Naive thymus-derived CD4-positive, alpha-beta T cell (primary cell): Measurements from ENCODE around the gene WWOX. TPM values are rescaled to one million over a fixed set of nuclear protein-coding genes. Genes with fewer than 3 reads are reported as not detected.
A peak's percentile ranks its signal among the peaks of the same experiment; 100 is the strongest.

Experiments
- ATAC-seq: fragments of 150-1000 bp; cut with Tn5 transposase; 2 replicates; pipeline ENCODE4 v1.10.0; 2021; ENCODE audit warnings: mild to moderate bottlenecking, moderate library complexity
- CTCF ChIA-PET: fragments of 350-600 bp; sonication (Branson Sonifier 250); formaldehyde crosslinking; loops from one replicate; lab custom pipeline; 2021; ENCODE audit warnings: antibody characterized with exemption; lab: Charles Lee
- POLR2A ChIA-PET: fragments of 350-600 bp; sonication (Branson Sonifier 250); formaldehyde crosslinking; loops from one replicate; lab custom pipeline; 2021; ENCODE audit warnings: antibody characterized with exemption, inconsistent platforms; lab: Charles Lee
- DNase-seq, 9 donors: peaks; one replicate each; pipeline versions ENCODE4 v3.0.0 to v3.0.0-alpha.2; 2020 to 2022; ENCODE audit warnings: mixed read lengths in 1 of 9
- H3K27ac ChIP-seq: one replicate; pipeline ENCODE4 v1.7.0; 2013; ENCODE audit warnings: mild to moderate bottlenecking, low read depth, low read length, moderate library complexity
- H3K27me3 ChIP-seq, 2 donors: one replicate each; pipeline ENCODE4 v1.7.0; 2013; ENCODE audit warnings: low read length in 2 of 2, mild to moderate bottlenecking in 2 of 2, moderate library complexity in 2 of 2; ENCODE audit not compliant: control insufficient read depth in 2 of 2, insufficient read depth in 2 of 2
- H3K36me3 ChIP-seq, 3 experiments: 1 replicate in 2 of 3; 2 replicates in 1 of 3; pipeline ENCODE4 v1.7.0; 2013; ENCODE audit warnings: low read length in 3 of 3, mild to moderate bottlenecking in 3 of 3, moderate library complexity in 1 of 3; ENCODE audit not compliant: insufficient read depth in 3 of 3, control insufficient read depth in 2 of 3
- H3K4me1 ChIP-seq, 2 donors: one replicate each; pipeline ENCODE4 v1.7.0; 2013; ENCODE audit warnings: low read length in 2 of 2, mild to moderate bottlenecking in 2 of 2, moderate library complexity in 1 of 2; ENCODE audit not compliant: control insufficient read depth in 2 of 2, insufficient read depth in 2 of 2
- H3K4me3 ChIP-seq: 2 replicates; pipeline ENCODE4 v1.7.0; 2013; ENCODE audit warnings: mild to moderate bottlenecking, low read length
- H3K9me3 ChIP-seq, 3 experiments: 1 replicate in 2 of 3; 2 replicates in 1 of 3; pipeline ENCODE4 v1.7.0; 2013; ENCODE audit warnings: low read length in 3 of 3; ENCODE audit not compliant: control insufficient read depth in 2 of 3
- H3K27ac Mint-ChIP-seq, 9 donors: one replicate each; pipeline ENCODE4 v1.8.0; 2020 to 2022; ENCODE audit warnings: mixed read lengths in 9 of 9, mild to moderate bottlenecking in 8 of 9, moderate library complexity in 5 of 9, inconsistent platforms in 2 of 9
- H3K27me3 Mint-ChIP-seq, 5 donors: one replicate each; pipeline ENCODE4 v1.8.0; 2021 to 2022; ENCODE audit warnings: mixed read lengths in 5 of 5, mild to moderate bottlenecking in 1 of 5
- H3K36me3 Mint-ChIP-seq, 5 donors: one replicate each; pipeline ENCODE4 v1.8.0; 2020 to 2022; ENCODE audit warnings: mixed read lengths in 5 of 5, mild to moderate bottlenecking in 3 of 5, inconsistent platforms in 1 of 5
- H3K4me1 Mint-ChIP-seq, 7 donors: one replicate each; pipeline ENCODE4 v1.8.0; 2020 to 2022; ENCODE audit warnings: mixed read lengths in 7 of 7, mild to moderate bottlenecking in 3 of 7, inconsistent platforms in 1 of 7
- H3K4me3 Mint-ChIP-seq, 10 donors: one replicate each; pipeline ENCODE4 v1.8.0; 2020 to 2022; ENCODE audit warnings: mild to moderate bottlenecking in 10 of 10, mixed read lengths in 10 of 10, moderate library complexity in 6 of 10, inconsistent platforms in 2 of 10
- H3K9me3 Mint-ChIP-seq, 11 donors: one replicate each; pipeline ENCODE4 v1.8.0; 2020 to 2022; ENCODE audit warnings: mixed read lengths in 11 of 11, mild to moderate bottlenecking in 4 of 11, inconsistent platforms in 1 of 11, moderate library complexity in 1 of 11
- intact Hi-C, 2 donors: fragments of 100-400 bp; cut with micrococcal nuclease; formaldehyde crosslinking; loops; one replicate each; pipeline ENCODE4 v1.15.1; 2023
- polyA plus RNA-seq, 2 donors: library from polyadenylated mRNA; unstranded; fragments of 300-500 nt; fragmentation: Illumina TruSeq; gene quantifications; one replicate each; pipeline ENCODE4 v1.2.3, GENCODE V29; 2021
- total RNA-seq, 6 experiments: library from RNA in 5 of 6; stranded (reverse) in 5 of 6; gene quantifications; 1 replicate in 5 of 6; 2 replicates in 1 of 6; pipeline ENCODE4 v1.2.3 and lab custom pipeline; 2021 to 2026

WWOX gene
- total and polyA plus RNA-seq, 7 experiments from 2014 or later = 13.8 to 31.1 (median 20.8) TPM

- DNase-seq (no peak), ATAC-seq (no peak)
- Mint-ChIP-seq H3K9me3 (peaks cover 0 to 39% (median 13%) of the 10 kb centered on the region in 11 donors), H3K4me1 (peaks cover 0 to 1% (median 0%) of the 10 kb centered on the region in 7 donors), H3K36me3 (peaks cover 5 to 39% (median 10%) of the 10 kb centered on the region in 5 donors), H3K27ac (no peak overlapping the region), H3K27me3 (no peaks in the 10 kb centered on the region), H3K4me3 (no peak overlapping the region)
- POLR2A ChIA-PET = no interaction called here
- no peaks in the 10 kb centered on the region for H3K4me1 ChIP-seq
- H3K9me3 ChIP-seq = peaks cover 0 to 8% (median 0%) of the 10 kb centered on the region in 3 experiments
- no peaks in the 10 kb centered on the region for H3K27me3 ChIP-seq
- intact Hi-C loops = loop anchor here in 1 of 2 donors (10.0 kb wide), 1 partner anchor 696 kb away; the partner anchor contains the start of gene MAF
- no peaks in the 10 kb centered on the region for H3K36me3 ChIP-seq
- H3K4me3 ChIP-seq = no peak overlapping the region
- CTCF ChIA-PET = no interaction called here
- no peak overlapping the region for H3K27ac ChIP-seq
These were observed 809.8 kb downstream of the WWOX start for GRCh38 chr16:78909226-78909625.

- no peak overlapping the region for H3K27ac Mint-ChIP-seq
- H3K4me1 ChIP-seq = no peaks in the 10 kb centered on the region
- no peak overlapping the region for H3K4me3 ChIP-seq
- DNase-seq = no peak
- H3K4me3 Mint-ChIP-seq = no peak overlapping the region
- H3K36me3 Mint-ChIP-seq = peaks cover 3 to 25% (median 10%) of the 10 kb centered on the region in 5 donors
- H3K9me3 ChIP-seq = no peaks in the 10 kb centered on the region
- intact Hi-C loops = no loop called here
- ChIA-PET POLR2A (interaction anchor here (0.6 kb wide), 1 partner anchor 217 kb away, joined by 3 read pairs; no protein-coding TSS in a partner anchor), CTCF (no interaction called here)
- no peaks in the 10 kb centered on the region for H3K27me3 Mint-ChIP-seq
- peaks cover 0 to 59% (median 22%) of the 10 kb centered on the region in 11 donors for H3K9me3 Mint-ChIP-seq
- ATAC-seq = no peak
- no peaks in the 10 kb centered on the region for H3K36me3 ChIP-seq
- peaks cover 1 to 11% (median 8%) of the 10 kb centered on the region in 7 donors for H3K4me1 Mint-ChIP-seq
- no peaks in the 10 kb centered on the region for H3K27me3 ChIP-seq
- no peak overlapping the region for H3K27ac ChIP-seq
These were observed 816.4 kb downstream of the WWOX start for GRCh38 chr16:78915811-78916345.

GRCh38 chr16:78916928-78917545 is 817.6 kb downstream of the WWOX start:
- ChIA-PET CTCF (no interaction called here), POLR2A (no interaction called here)
- H3K9me3 Mint-ChIP-seq = peaks cover 5 to 64% (median 27%) of the 10 kb centered on the region in 11 donors
- Histone ChIP-seq H3K4me3 (no peak overlapping the region), H3K9me3 (peaks cover 0 to 11% (median 0%) of the 10 kb centered on the region in 3 experiments), H3K4me1 (no peaks in the 10 kb centered on the region), H3K27me3 (no peaks in the 10 kb centered on the region), H3K36me3 (no peaks in the 10 kb centered on the region), H3K27ac (no peak overlapping the region)
- H3K27ac Mint-ChIP-seq = no peak overlapping the region
- ATAC-seq (no peak), DNase-seq (no peak)
- H3K4me1 Mint-ChIP-seq = peaks cover 1 to 11% (median 8%) of the 10 kb centered on the region in 7 donors
- no peaks in the 10 kb centered on the region for H3K27me3 Mint-ChIP-seq
- intact Hi-C loops = no loop called here
- peaks cover 4 to 27% (median 12%) of the 10 kb centered on the region in 5 donors for H3K36me3 Mint-ChIP-seq
- H3K4me3 Mint-ChIP-seq = no peak overlapping the region

GRCh38 chr16:78918805-78919305 is 819.4 kb downstream of the WWOX start:
- Mint-ChIP-seq H3K4me3 (peak overlapping the region in 1 of 10 donors; percentile 8), H3K27ac (peak overlapping the region in 1 of 9 donors; percentile 46), H3K9me3 (peaks cover 6 to 71% (median 27%) of the 10 kb centered on the region in 11 donors), H3K4me1 (peaks cover 1 to 11% (median 8%) of the 10 kb centered on the region in 7 donors), H3K27me3 (no peaks in the 10 kb centered on the region), H3K36me3 (peaks cover 9 to 34% (median 15%) of the 10 kb centered on the region in 5 donors)
- no peak for DNase-seq
- Histone ChIP-seq H3K9me3 (peaks cover 0 to 11% (median 0%) of the 10 kb centered on the region in 3 experiments), H3K4me3 (no peak overlapping the region), H3K36me3 (no peaks in the 10 kb centered on the region), H3K27me3 (no peaks in the 10 kb centered on the region), H3K4me1 (no peaks in the 10 kb centered on the region), H3K27ac (no peak overlapping the region)
- intact Hi-C loops = no loop called here
- ChIA-PET POLR2A (no interaction called here), CTCF (interaction anchor here (1.1 kb wide), 1 partner anchor 683 kb away, joined by 8 read pairs; no protein-coding TSS in a partner anchor)
- ATAC-seq = no peak

- Mint-ChIP-seq H3K4me1 (peaks cover 0 to 13% (median 8%) of the 10 kb centered on the region in 7 donors), H3K9me3 (peaks cover 6 to 73% (median 25%) of the 10 kb centered on the region in 11 donors), H3K27ac (no peak overlapping the region), H3K4me3 (no peak overlapping the region), H3K27me3 (no peaks in the 10 kb centered on the region), H3K36me3 (peaks cover 9 to 28% (median 15%) of the 10 kb centered on the region in 5 donors)
- Histone ChIP-seq H3K4me1 (no peaks in the 10 kb centered on the region), H3K27me3 (no peaks in the 10 kb centered on the region), H3K4me3 (no peak overlapping the region), H3K9me3 (peaks cover 0 to 11% (median 0%) of the 10 kb centered on the region in 3 experiments), H3K27ac (no peak overlapping the region), H3K36me3 (no peaks in the 10 kb centered on the region)
- intact Hi-C loops = no loop called here
- ChIA-PET CTCF (interaction anchor here (1.1 kb wide), 1 partner anchor 682 kb away, joined by 8 read pairs; no protein-coding TSS in a partner anchor), POLR2A (no interaction called here)
- ATAC-seq (no peak), DNase-seq (no peak)
These were observed 820.4 kb downstream of the WWOX start for GRCh38 chr16:78919852-78920251.

GRCh38 chr16:78920621-78921020 is 821.2 kb downstream of the WWOX start:
- H3K36me3 Mint-ChIP-seq = peaks cover 9 to 28% (median 15%) of the 10 kb centered on the region in 5 donors
- Histone ChIP-seq H3K27me3 (no peaks in the 10 kb centered on the region), H3K9me3 (peaks cover 0 to 11% (median 0%) of the 10 kb centered on the region in 3 experiments), H3K36me3 (no peaks in the 10 kb centered on the region), H3K27ac (no peak overlapping the region), H3K4me3 (no peak overlapping the region), H3K4me1 (no peaks in the 10 kb centered on the region)
- peaks cover 0 to 13% (median 8%) of the 10 kb centered on the region in 7 donors for H3K4me1 Mint-ChIP-seq
- no peaks in the 10 kb centered on the region for H3K27me3 Mint-ChIP-seq
- POLR2A ChIA-PET = no interaction called here
- intact Hi-C loops = no loop called here
- no peak overlapping the region for H3K4me3 Mint-ChIP-seq
- CTCF ChIA-PET = interaction anchor here (0.8 kb wide), 1 partner anchor 9 kb away, joined by 4 read pairs; no protein-coding TSS in a partner anchor
- no peak for DNase-seq
- ATAC-seq = no peak
- H3K9me3 Mint-ChIP-seq = peaks cover 6 to 65% (median 23%) of the 10 kb centered on the region in 11 donors
- H3K27ac Mint-ChIP-seq = no peak overlapping the region
